Measurements from ENCODE around the gene USP3. TPM values are rescaled to one million over a fixed set of nuclear protein-coding genes. Genes with fewer than 3 reads are reported as not detected.

The USP3 gene
- total and polyA plus RNA-seq, 2 donors, result 32.6 to 57.6 TPM

DNA sequence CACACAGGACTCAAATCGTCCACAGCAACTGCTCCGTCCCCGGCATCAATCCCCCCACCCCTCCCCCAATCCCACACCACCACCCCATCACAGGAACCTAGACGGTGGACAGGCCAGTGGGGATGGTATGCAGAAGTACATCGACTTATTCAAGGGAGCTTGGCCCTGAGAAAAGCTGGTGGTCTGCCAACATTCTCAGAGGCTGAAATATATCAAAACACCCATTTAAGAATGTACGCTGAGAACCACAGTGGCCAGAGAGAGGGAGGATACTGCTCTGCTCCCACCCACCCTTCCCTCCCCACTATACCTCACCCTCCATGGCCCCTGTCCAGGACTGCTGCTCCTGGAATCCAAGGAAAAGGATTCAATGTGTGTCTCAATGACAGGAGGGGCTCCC, 12.4 kb upstream of the USP3 start:
- no peaks in the 10 kb centered on the region for H3K27me3 ChIP-seq (ENCODE audit: control insufficient read depth in 2 of 2, insufficient read depth in 1 of 2, low read length in 1 of 2)
- no peaks in the 10 kb centered on the region for H3K9me3 ChIP-seq (ENCODE audit: control insufficient read depth in 2 of 2, insufficient read depth in 1 of 2, low read length in 1 of 2)
- H3K4me3 ChIP-seq (ENCODE audit: low read length in 2 of 2), result no peak overlapping the region
- H3K36me3 ChIP-seq (ENCODE audit: control insufficient read depth in 2 of 2, insufficient read depth in 2 of 2, low read length in 1 of 2), result no peaks in the 10 kb centered on the region
- DNase-seq (ENCODE audit: low read depth in 6 of 9, low spot score in 9 of 9), result no peak
- H3K27ac ChIP-seq (ENCODE audit: low read depth in 1 of 2, low read length in 1 of 2), result no peak overlapping the region
- peaks cover 0 to 23% of the 10 kb centered on the region in 2 donors for H3K4me1 ChIP-seq (ENCODE audit: control insufficient read depth in 2 of 2, insufficient read depth in 2 of 2, low read length in 2 of 2)
- WGBS, result 95% methylated on average over 6 of the region's 6 CpGs

DNA sequence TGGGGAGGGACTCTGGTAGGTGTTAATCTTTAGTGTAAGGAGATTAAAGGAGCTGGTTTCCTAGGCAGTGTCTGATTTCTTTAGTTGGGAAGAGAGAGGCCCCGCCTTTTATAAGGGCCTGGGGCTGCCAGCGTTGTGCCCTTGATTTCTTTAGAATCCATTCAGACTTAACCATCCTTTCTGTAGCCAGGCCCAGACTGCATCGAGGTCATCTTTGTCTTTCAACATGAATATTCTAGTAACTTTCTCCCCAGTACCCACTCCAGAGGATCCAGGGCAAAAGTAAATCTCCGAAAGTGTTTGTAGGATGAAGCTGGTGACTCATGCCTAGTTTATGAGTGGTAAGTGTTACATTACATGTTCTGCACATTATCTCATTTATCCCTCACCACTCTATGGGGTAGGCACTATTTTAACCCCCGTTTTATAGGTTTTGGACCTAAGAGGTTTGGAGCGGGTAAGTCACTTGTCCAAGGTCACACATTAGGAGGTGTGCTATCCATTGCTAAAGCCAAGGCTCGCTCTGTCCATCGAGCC, 11.8 kb upstream of the USP3 start:
- Histone ChIP-seq H3K27me3 (ENCODE audit: control insufficient read depth in 2 of 2, insufficient read depth in 1 of 2, low read length in 1 of 2) (no peaks in the 10 kb centered on the region), H3K4me1 (ENCODE audit: control insufficient read depth in 2 of 2, insufficient read depth in 2 of 2, low read length in 2 of 2) (peaks cover 3 to 30% of the 10 kb centered on the region in 2 donors), H3K9me3 (ENCODE audit: control insufficient read depth in 2 of 2, insufficient read depth in 1 of 2, low read length in 1 of 2) (no peaks in the 10 kb centered on the region), H3K4me3 (ENCODE audit: low read length in 2 of 2) (no peak overlapping the region), H3K27ac (ENCODE audit: low read depth in 1 of 2, low read length in 1 of 2) (no peak overlapping the region), H3K36me3 (ENCODE audit: control insufficient read depth in 2 of 2, insufficient read depth in 2 of 2, low read length in 1 of 2) (no peaks in the 10 kb centered on the region)
- 97% methylated on average over 8 of the region's 8 CpGs for WGBS
- DNase-seq (ENCODE audit: low read depth in 6 of 9, low spot score in 9 of 9), result no peak

DNA sequence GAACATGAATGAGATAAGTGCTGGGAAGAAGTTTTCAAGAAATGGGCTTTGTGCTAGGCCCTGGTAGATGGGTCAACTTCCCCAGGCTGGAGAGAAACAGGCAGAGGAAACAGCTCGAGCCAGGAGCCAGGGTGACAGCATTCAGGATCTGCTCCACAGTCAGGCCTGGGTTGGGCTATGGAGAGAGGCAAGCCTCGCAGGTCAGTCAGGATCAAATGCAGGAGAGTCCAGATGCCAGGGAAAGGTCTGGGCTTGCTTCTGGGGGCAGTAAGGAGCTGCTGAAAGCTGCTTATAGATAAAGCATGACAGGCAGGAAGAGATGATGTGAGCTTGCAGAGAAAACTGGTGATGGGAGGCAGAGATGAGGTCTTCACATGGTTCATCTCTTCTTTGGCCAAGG, 11.0 kb upstream of the USP3 start:
- no peaks in the 10 kb centered on the region for H3K9me3 ChIP-seq (ENCODE audit: control insufficient read depth in 2 of 2, insufficient read depth in 1 of 2, low read length in 1 of 2)
- WGBS, result 95% methylated on average over 2 of the region's 2 CpGs
- H3K4me1 ChIP-seq (ENCODE audit: control insufficient read depth in 2 of 2, insufficient read depth in 2 of 2, low read length in 2 of 2), result peaks cover 10 to 38% of the 10 kb centered on the region in 2 donors
- H3K27me3 ChIP-seq (ENCODE audit: control insufficient read depth in 2 of 2, insufficient read depth in 1 of 2, low read length in 1 of 2), result no peaks in the 10 kb centered on the region
- H3K27ac ChIP-seq (ENCODE audit: low read depth in 1 of 2, low read length in 1 of 2), result no peak overlapping the region
- no peak overlapping the region for H3K4me3 ChIP-seq (ENCODE audit: low read length in 2 of 2)
- no peak for DNase-seq (ENCODE audit: low read depth in 6 of 9, low spot score in 9 of 9)
- no peaks in the 10 kb centered on the region for H3K36me3 ChIP-seq (ENCODE audit: control insufficient read depth in 2 of 2, insufficient read depth in 2 of 2, low read length in 1 of 2)

DNA sequence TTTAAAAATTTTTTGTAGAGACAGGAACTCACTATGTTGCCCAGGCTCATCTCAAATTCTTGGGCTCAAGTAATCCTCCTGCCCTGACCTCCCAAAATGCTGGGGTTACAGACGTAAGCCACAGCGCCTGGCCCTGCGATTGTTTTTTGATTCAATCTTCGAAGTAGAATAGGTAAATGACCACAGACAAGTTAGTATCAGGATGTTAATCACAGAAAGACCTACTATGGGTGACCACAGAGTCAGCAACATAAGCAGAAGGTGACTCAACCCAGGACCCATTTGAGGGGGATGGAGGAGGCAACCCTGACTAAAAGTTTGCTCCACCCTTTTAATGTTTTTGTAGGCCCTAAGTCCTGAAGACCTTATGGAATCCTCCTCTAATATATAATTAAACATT, 10.0 kb upstream of the USP3 start:
- 94% methylated on average over 4 of the region's 4 CpGs for WGBS
- peaks cover 10 to 47% of the 10 kb centered on the region in 2 donors for H3K4me1 ChIP-seq (ENCODE audit: control insufficient read depth in 2 of 2, insufficient read depth in 2 of 2, low read length in 2 of 2)
- H3K9me3 ChIP-seq (ENCODE audit: control insufficient read depth in 2 of 2, insufficient read depth in 1 of 2, low read length in 1 of 2), result no peaks in the 10 kb centered on the region
- no peak for DNase-seq (ENCODE audit: low read depth in 6 of 9, low spot score in 9 of 9)
- no peaks in the 10 kb centered on the region for H3K27me3 ChIP-seq (ENCODE audit: control insufficient read depth in 2 of 2, insufficient read depth in 1 of 2, low read length in 1 of 2)
- no peak overlapping the region for H3K4me3 ChIP-seq (ENCODE audit: low read length in 2 of 2)
- no peak overlapping the region for H3K27ac ChIP-seq (ENCODE audit: low read depth in 1 of 2, low read length in 1 of 2)
- no peaks in the 10 kb centered on the region for H3K36me3 ChIP-seq (ENCODE audit: control insufficient read depth in 2 of 2, insufficient read depth in 2 of 2, low read length in 1 of 2)

- peaks cover 10 to 47% of the 10 kb centered on the region in 2 donors for H3K4me1 ChIP-seq (ENCODE audit: control insufficient read depth in 2 of 2, insufficient read depth in 2 of 2, low read length in 2 of 2)
- no peaks in the 10 kb centered on the region for H3K36me3 ChIP-seq (ENCODE audit: control insufficient read depth in 2 of 2, insufficient read depth in 2 of 2, low read length in 1 of 2)
- no peak overlapping the region for H3K4me3 ChIP-seq (ENCODE audit: low read length in 2 of 2)
- DNase-seq (ENCODE audit: low read depth in 6 of 9, low spot score in 9 of 9), result no peak
- H3K27ac ChIP-seq (ENCODE audit: low read depth in 1 of 2, low read length in 1 of 2), result no peak overlapping the region
- H3K27me3 ChIP-seq (ENCODE audit: control insufficient read depth in 2 of 2, insufficient read depth in 1 of 2, low read length in 1 of 2), result no peaks in the 10 kb centered on the region
- no peaks in the 10 kb centered on the region for H3K9me3 ChIP-seq (ENCODE audit: control insufficient read depth in 2 of 2, insufficient read depth in 1 of 2, low read length in 1 of 2)
- 92% methylated on average over 1 of the region's 1 CpG for WGBS
Measured at GRCh38 chr15:63495343-63495742, 9.1 kb upstream of the USP3 start.

- H3K36me3 ChIP-seq (ENCODE audit: control insufficient read depth in 2 of 2, insufficient read depth in 2 of 2, low read length in 1 of 2), result no peaks in the 10 kb centered on the region
- peak overlapping the region in 1 of 2 donors; percentile 21 for H3K27ac ChIP-seq (ENCODE audit: low read depth in 1 of 2, low read length in 1 of 2)
- H3K4me1 ChIP-seq (ENCODE audit: control insufficient read depth in 2 of 2, insufficient read depth in 2 of 2, low read length in 2 of 2), result peaks cover 10 to 53% of the 10 kb centered on the region in 2 donors
- H3K9me3 ChIP-seq (ENCODE audit: control insufficient read depth in 2 of 2, insufficient read depth in 1 of 2, low read length in 1 of 2), result no peaks in the 10 kb centered on the region
- DNase-seq (ENCODE audit: low read depth in 6 of 9, low spot score in 9 of 9), result no peak
- H3K4me3 ChIP-seq (ENCODE audit: low read length in 2 of 2), result no peak overlapping the region
- 96% methylated on average over 5 of the region's 5 CpGs for WGBS
- peaks cover 0 to 4% of the 10 kb centered on the region in 2 donors for H3K27me3 ChIP-seq (ENCODE audit: control insufficient read depth in 2 of 2, insufficient read depth in 1 of 2, low read length in 1 of 2)
Measured at GRCh38 chr15:63495780-63496488, 8.5 kb upstream of the USP3 start.

DNA sequence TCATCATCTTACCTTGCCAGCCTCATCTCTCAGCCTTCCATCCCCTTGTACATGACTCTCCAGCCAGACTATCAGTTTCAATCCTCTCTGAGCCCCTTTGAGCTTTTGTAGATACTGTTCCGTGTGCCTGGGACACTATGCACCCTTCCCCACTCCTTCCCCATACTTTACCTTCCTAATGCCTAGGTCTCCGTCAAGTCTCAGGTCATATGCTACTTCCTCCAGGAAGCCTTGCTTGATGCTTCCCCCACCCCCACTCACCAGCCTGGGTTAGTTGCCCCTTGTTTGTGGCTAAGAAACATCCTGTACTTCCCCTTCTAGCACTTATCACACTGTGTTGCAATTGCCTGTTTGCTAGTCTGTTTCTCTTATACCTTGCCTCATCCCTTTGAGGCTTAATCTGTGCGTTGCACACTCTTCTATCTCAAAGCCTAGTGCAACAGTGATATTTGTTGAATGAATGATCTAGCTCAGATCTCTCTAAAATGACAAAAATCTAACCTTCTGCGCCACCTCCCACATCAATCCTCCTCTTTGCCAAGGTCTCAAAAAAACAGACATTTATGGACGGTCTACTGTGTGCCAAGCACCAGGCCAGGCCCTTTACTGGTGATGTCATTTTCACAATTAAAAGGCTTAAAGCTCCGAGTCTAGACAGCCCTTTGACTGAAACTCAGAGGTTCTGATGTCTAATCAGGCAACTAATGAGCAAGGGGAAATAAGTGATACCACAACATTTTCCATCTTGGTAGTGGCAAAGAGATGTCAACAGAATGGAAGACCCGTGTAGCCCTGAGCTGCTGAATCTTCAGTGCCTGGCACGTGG, 6.5 kb upstream of the USP3 start:
- H3K4me3 ChIP-seq (ENCODE audit: low read length in 2 of 2), result peak overlapping the region in 1 of 2 donors; percentile 29
- no peaks in the 10 kb centered on the region for H3K36me3 ChIP-seq (ENCODE audit: control insufficient read depth in 2 of 2, insufficient read depth in 2 of 2, low read length in 1 of 2)
- no peaks in the 10 kb centered on the region for H3K9me3 ChIP-seq (ENCODE audit: control insufficient read depth in 2 of 2, insufficient read depth in 1 of 2, low read length in 1 of 2)
- H3K4me1 ChIP-seq (ENCODE audit: control insufficient read depth in 2 of 2, insufficient read depth in 2 of 2, low read length in 2 of 2), result peaks cover 13 to 67% of the 10 kb centered on the region in 2 donors
- H3K27ac ChIP-seq (ENCODE audit: low read depth in 1 of 2, low read length in 1 of 2), result peak overlapping the region; percentile 80 to 83
- peaks cover 0 to 21% of the 10 kb centered on the region in 2 donors for H3K27me3 ChIP-seq (ENCODE audit: control insufficient read depth in 2 of 2, insufficient read depth in 1 of 2, low read length in 1 of 2)
- 23% methylated on average over 8 of the region's 8 CpGs for WGBS
- peak in 7 of 9 donors; percentile 59 to 91 (median 77) for DNase-seq (ENCODE audit: low read depth in 6 of 9, low spot score in 9 of 9)

DNA sequence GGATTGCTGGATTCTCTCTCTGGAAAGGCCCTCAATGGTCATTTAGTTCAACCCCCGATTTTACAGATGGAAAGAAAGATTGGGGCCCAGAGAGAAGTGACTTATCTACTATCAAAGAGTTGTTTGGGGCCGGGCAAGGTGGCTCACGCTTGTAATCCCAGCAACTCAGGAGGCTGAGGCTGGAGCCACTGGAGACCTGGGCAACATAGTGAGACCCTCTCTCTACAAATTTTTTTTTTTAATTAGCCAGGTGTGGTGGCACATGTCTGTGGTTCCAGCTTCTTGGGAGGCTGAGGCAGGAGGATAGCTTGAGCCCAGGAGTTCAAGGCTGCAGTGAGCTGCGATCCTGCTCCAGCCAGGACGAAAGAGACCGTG, 5.2 kb upstream of the USP3 start:
- 95% methylated on average over 6 of the region's 6 CpGs for WGBS
- peak overlapping the region; percentile 47 to 65 for H3K27ac ChIP-seq (ENCODE audit: low read depth in 1 of 2, low read length in 1 of 2)

GRCh38 chr15:63499611-63500010, 4.8 kb upstream of the USP3 start:
- 98% methylated on average over 4 of the region's 4 CpGs for WGBS
- Histone ChIP-seq H3K9me3 (ENCODE audit: control insufficient read depth in 2 of 2, insufficient read depth in 1 of 2, low read length in 1 of 2) (no peaks in the 10 kb centered on the region), H3K27ac (ENCODE audit: low read depth in 1 of 2, low read length in 1 of 2) (no peak overlapping the region), H3K27me3 (ENCODE audit: control insufficient read depth in 2 of 2, insufficient read depth in 1 of 2, low read length in 1 of 2) (peaks cover 0 to 33% of the 10 kb centered on the region in 2 donors), H3K4me1 (ENCODE audit: control insufficient read depth in 2 of 2, insufficient read depth in 2 of 2, low read length in 2 of 2) (peaks cover 16 to 73% of the 10 kb centered on the region in 2 donors), H3K4me3 (ENCODE audit: low read length in 2 of 2) (no peak overlapping the region), H3K36me3 (ENCODE audit: control insufficient read depth in 2 of 2, insufficient read depth in 2 of 2, low read length in 1 of 2) (no peaks in the 10 kb centered on the region)
- DNase-seq (ENCODE audit: low read depth in 6 of 9, low spot score in 9 of 9), result no peak

More for the DNA sequence above, 5.2 kb upstream of the USP3 start:
- H3K4me3 ChIP-seq (ENCODE audit: low read length in 2 of 2), result no peak overlapping the region
- H3K27me3 ChIP-seq (ENCODE audit: control insufficient read depth in 2 of 2, insufficient read depth in 1 of 2, low read length in 1 of 2), result peaks cover 0 to 33% of the 10 kb centered on the region in 2 donors
- H3K36me3 ChIP-seq (ENCODE audit: control insufficient read depth in 2 of 2, insufficient read depth in 2 of 2, low read length in 1 of 2), result no peaks in the 10 kb centered on the region
- peaks cover 16 to 73% of the 10 kb centered on the region in 2 donors for H3K4me1 ChIP-seq (ENCODE audit: control insufficient read depth in 2 of 2, insufficient read depth in 2 of 2, low read length in 2 of 2)
- no peaks in the 10 kb centered on the region for H3K9me3 ChIP-seq (ENCODE audit: control insufficient read depth in 2 of 2, insufficient read depth in 1 of 2, low read length in 1 of 2)
- DNase-seq (ENCODE audit: low read depth in 6 of 9, low spot score in 9 of 9), result no peak
